IMR-90 (cell line): ENCODE data around the gene RPS6KL1. TPM values are rescaled to one million over a fixed set of nuclear protein-coding genes. Genes with fewer than 3 reads are reported as not detected.

Experiments
- ATAC-seq: fragments of 200-7000 bp; cut with Tn5 transposase; 2 replicates; pipeline ENCODE4 v1.9.1; 2020; ENCODE audit warnings: low read depth, mild to moderate bottlenecking, moderate library complexity
- BruUV-seq: library from RNA; stranded (reverse); fragments of 400-500 nt; replicated peaks from 2 replicates; lab custom pipeline; 2021; lab: Mats Ljungman, UMichigan
- CTCF ChIA-PET: fragments of 300-600 bp; formaldehyde crosslinking; extraction: SDS; loops from one replicate; lab custom pipeline; 2021; ENCODE audit warnings: antibody characterized with exemption; lab: Yijun Ruan, JAX
- POLR2A ChIA-PET: fragments of 300-600 bp; sonication (Branson Sonifier 250); formaldehyde crosslinking; loops from one replicate; lab custom pipeline; 2022; ENCODE audit warnings: antibody characterized with exemption; ENCODE audit not compliant: unreplicated experiment; lab: Charles Lee
- DNase-seq: peaks from one replicate; pipeline ENCODE4 v3.0.0; 2013
- H2AFZ ChIP-seq: replicated peaks from 2 replicates; pipeline ENCODE3; 2013; ENCODE audit warnings: low read length, mild to moderate bottlenecking; ENCODE audit not compliant: poor library complexity
- H2AK5ac ChIP-seq: 2 replicates; pipeline ENCODE4 v1.6.1; 2013; ENCODE audit warnings: low read depth, low read length, inconsistent platforms
- H2AK9ac ChIP-seq: replicated peaks from 2 replicates; pipeline ENCODE3; 2013; ENCODE audit warnings: mild to moderate bottlenecking, low read depth, low read length, moderate library complexity; ENCODE audit not compliant: poor library complexity
- H2BK120ac ChIP-seq: 2 replicates; pipeline ENCODE4 v1.6.1; 2013; ENCODE audit warnings: low read depth, low read length, inconsistent platforms
- H2BK15ac ChIP-seq: 3 replicates; pipeline ENCODE4 v1.6.1; 2013; ENCODE audit warnings: low read depth, low read length, inconsistent platforms
- H2BK20ac ChIP-seq: 2 replicates; pipeline ENCODE4 v1.6.1; 2013; ENCODE audit warnings: low read depth, mild to moderate bottlenecking, inconsistent platforms, low read length, moderate library complexity
- H2BK5ac ChIP-seq: 2 replicates; pipeline ENCODE4 v1.6.1; 2013; ENCODE audit warnings: mild to moderate bottlenecking, low read depth, low read length, inconsistent platforms; ENCODE audit not compliant: poor library complexity, severe bottlenecking
- H3K14ac ChIP-seq: replicated peaks from 2 replicates; pipeline ENCODE4 v1.6.1; 2013; ENCODE audit warnings: low read depth, low read length, inconsistent platforms
- H3K18ac ChIP-seq: 2 replicates; pipeline ENCODE4 v1.6.1; 2013; ENCODE audit warnings: low read depth, low read length, control low read depth
- H3K23ac ChIP-seq: 2 replicates; pipeline ENCODE4 v1.6.1; 2013; ENCODE audit warnings: low read depth, low read length, inconsistent platforms
- H3K27ac ChIP-seq: 2 replicates; pipeline ENCODE4 v1.5.1; 2013; ENCODE audit warnings: mild to moderate bottlenecking, control low read depth, low read length; ENCODE audit not compliant: insufficient read depth
- H3K27me3 ChIP-seq: 2 replicates; pipeline ENCODE4 v1.6.1; 2013; ENCODE audit warnings: low read length; ENCODE audit not compliant: control insufficient read depth, insufficient read depth
- H3K36me3 ChIP-seq: 2 replicates; pipeline ENCODE4 v1.6.1; 2013; ENCODE audit warnings: low read length, mixed read lengths; ENCODE audit not compliant: control insufficient read depth, insufficient read depth
- H3K4ac ChIP-seq: 2 replicates; pipeline ENCODE4 v1.6.1; 2013; ENCODE audit warnings: low read depth, low read length, inconsistent platforms
- H3K4me1 ChIP-seq: 2 replicates; pipeline ENCODE4 v1.6.1; 2013; ENCODE audit warnings: low read length, mixed read lengths; ENCODE audit not compliant: control insufficient read depth, insufficient read depth
- H3K4me2 ChIP-seq: 2 replicates; pipeline ENCODE4 v1.6.1; 2013; ENCODE audit warnings: low read depth, mild to moderate bottlenecking, control low read depth, low read length, moderate library complexity
- H3K4me3 ChIP-seq: 2 replicates; pipeline ENCODE4 v1.5.1; 2013; ENCODE audit warnings: low read depth, mild to moderate bottlenecking, control low read depth, low read length, moderate library complexity; ENCODE audit not compliant: insufficient read depth
- H3K56ac ChIP-seq: 2 replicates; pipeline ENCODE4 v1.6.1; 2013; ENCODE audit warnings: low read length, inconsistent platforms; ENCODE audit not compliant: insufficient read depth; ENCODE audit errors: extremely low read depth
- H3K79me1 ChIP-seq, 2 experiments: 2 replicates each; pipeline ENCODE4 v1.6.1; 2013; ENCODE audit warnings: low read length in 2 of 2, inconsistent platforms in 1 of 2, low read depth in 1 of 2
- H3K9ac ChIP-seq: 2 replicates; pipeline ENCODE4 v1.6.1; 2013; ENCODE audit warnings: low read depth, low read length, control low read depth
- H3K9me1 ChIP-seq: 2 replicates; pipeline ENCODE4 v1.6.1; 2013; ENCODE audit warnings: low read length, inconsistent platforms; ENCODE audit not compliant: insufficient read depth
- H3K9me3 ChIP-seq: 2 replicates; pipeline ENCODE4 v1.6.1; 2013; ENCODE audit warnings: low read length; ENCODE audit not compliant: control insufficient read depth, insufficient read depth
- H4K20me1 ChIP-seq: 2 replicates; pipeline ENCODE4 v1.6.1; 2013; ENCODE audit warnings: low read length, inconsistent platforms; ENCODE audit not compliant: insufficient read depth
- H4K5ac ChIP-seq: 2 replicates; pipeline ENCODE4 v1.6.1; 2013; ENCODE audit warnings: mild to moderate bottlenecking, low read depth, low read length, control low read depth
- H4K8ac ChIP-seq, 2 experiments: 2 replicates each; pipeline ENCODE4 v1.6.1; 2013; ENCODE audit warnings: low read depth in 2 of 2, low read length in 2 of 2, control low read depth in 1 of 2, inconsistent platforms in 1 of 2
- H4K91ac ChIP-seq: 2 replicates; pipeline ENCODE4 v1.6.1; 2013; ENCODE audit warnings: low read depth, low read length, inconsistent platforms; ENCODE audit not compliant: insufficient read depth
- CEBPB ChIP-seq: IDR thresholded peaks from 2 replicates; pipeline ENCODE4 v1.6.1; 2012; ENCODE audit warnings: low read depth, low read length, improper control_type of control experiment
- MXI1 ChIP-seq: IDR thresholded peaks from 2 replicates; pipeline ENCODE4 v1.6.1; 2012; ENCODE audit warnings: low read depth, mild to moderate bottlenecking, low read length, moderate library complexity, borderline replicate concordance
- RAD21 ChIP-seq: IDR thresholded peaks from 2 replicates; pipeline ENCODE4 v1.6.1; 2012; ENCODE audit warnings: low read length, improper control_type of control experiment
- RFX5 ChIP-seq: IDR thresholded peaks from 2 replicates; pipeline ENCODE4 v1.8.0; 2012; ENCODE audit warnings: low read depth, mild to moderate bottlenecking, low read length, moderate library complexity
- SMC3 ChIP-seq: fragments of 150-350 bp; IDR thresholded peaks from 2 replicates; pipeline ENCODE4 v1.6.1; 2016; ENCODE audit warnings: low read depth, mild to moderate bottlenecking, antibody characterized with exemption, low read length, moderate library complexity
- WGBS, 2 experiments: methylation state at CpG; one replicate each; pipeline versions ENCODE4 v1.1.5 to v1.1.7; 2013; ENCODE audit warnings: missing lambda C conversion rate in 2 of 2; ENCODE audit not compliant: insufficient read length in 1 of 2; ENCODE audit errors: extremely low coverage in 2 of 2; 5-methylcytosine and 5-hydroxymethylcytosine counted together
- dilution Hi-C: fragments of 300-500 bp; cut with HindIII; formaldehyde crosslinking; loops from one replicate; pipeline ENCODE4 v1.14.3; 2018; ENCODE audit warnings: low sequenced_read_pairs; ENCODE audit not compliant: unreplicated experiment
- in situ Hi-C: fragments of 300-500 bp; cut with MboI; formaldehyde crosslinking; loops from 3 replicates; pipeline ENCODE4 v1.14.3; 2019; ENCODE audit warnings: low sequenced_read_pairs, inconsistent platforms, mixed read lengths
- intact Hi-C: fragments of 100-400 bp; cut with micrococcal nuclease; formaldehyde crosslinking; loops from 2 replicates; pipeline ENCODE4 v1.10.0; 2022
- polyA plus RNA-seq, 3 experiments: library from polyadenylated mRNA; depleted of rRNA; stranded (reverse); fragments of >200 nt; gene quantifications; 2 replicates each; pipeline ENCODE4 v1.2.3, GENCODE V29; 2012; ENCODE audit warnings: low replicate concordance in 1 of 3
- total RNA-seq: library from RNA; depleted of rRNA; stranded (reverse); fragments of >200 nt; gene quantifications from 2 replicates; pipeline ENCODE4 v1.2.3, GENCODE V29; 2012
- TF ChIP-seq, protein P1 (sequence below): conservative IDR thresholded peaks from 2 replicates; pipeline ENCODE4 v1.5.1; 2012; ENCODE audit warnings: mild to moderate bottlenecking, low read depth, low read length, improper control_type of control experiment

Gene RPS6KL1
- total and polyA plus RNA-seq, 2 of the 4 experiments (the other 2 are of a cell fraction), result 0.72 to 1.7 TPM

DNA sequence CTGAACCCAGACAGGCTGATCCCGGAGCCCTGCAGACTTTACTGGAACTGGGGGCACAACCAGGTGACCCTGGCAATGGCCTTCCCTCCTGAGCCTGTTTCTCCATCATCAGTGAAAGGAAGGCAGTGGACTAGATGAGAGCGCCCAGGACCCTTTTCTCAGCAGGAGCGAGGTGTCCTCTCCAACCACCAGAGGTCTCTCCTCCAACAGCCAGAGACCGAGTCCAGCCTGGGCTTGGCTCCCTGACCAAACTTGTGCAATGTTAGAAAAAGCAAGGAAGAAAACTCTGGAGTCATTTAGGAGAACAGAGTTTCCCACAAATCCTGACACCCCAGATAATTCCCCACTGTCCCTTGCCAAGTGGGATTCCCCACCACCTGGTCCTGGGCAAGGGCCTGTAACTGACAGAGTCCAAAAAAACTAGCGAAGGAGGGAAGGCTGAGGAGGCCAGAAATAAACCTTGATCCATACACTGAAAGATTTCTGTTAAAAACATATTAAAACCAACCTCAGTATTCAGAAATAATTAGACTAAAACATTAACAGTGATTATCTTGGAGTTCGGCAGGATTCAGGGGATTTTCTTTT is 9.0 kb downstream of the RPS6KL1 start:
- peak; percentile 93 for ATAC-seq

More for the DNA sequence above, 9.0 kb downstream of the RPS6KL1 start:
- Histone ChIP-seq H3K27me3 (no peaks in the 10 kb centered on the region), H3K4me3 (no peak overlapping the region), H3K14ac (peak overlapping the region; percentile 81), H3K36me3 (no peaks in the 10 kb centered on the region), H2AK9ac (no peak overlapping the region), H3K4me1 (peaks cover 1% of the 10 kb centered on the region; the same call in 1 of the 2 replicates), H2BK20ac (no peak overlapping the region), H3K79me1 (no peaks in the 10 kb centered on the region), H3K9me1 (no peaks in the 10 kb centered on the region), H3K27ac (no peak overlapping the region), H2BK5ac (no peak overlapping the region), H2BK120ac (no peak overlapping the region), H4K8ac (no peak overlapping the region), H4K5ac (no peak overlapping the region), H3K4ac (0 out of 2 replicates have a peak overlapping the region, but pooled peaks have one; percentile 43), H3K18ac (no peak overlapping the region), H4K20me1 (no peaks in the 10 kb centered on the region), H3K23ac (peak overlapping the region; percentile 56; the same call in 1 of the 2 replicates), H3K9ac (no peak overlapping the region), H3K56ac (no peak overlapping the region), H2AK5ac (no peak overlapping the region), H2AFZ (peak overlapping the region; percentile 86), H3K4me2 (no peak overlapping the region), H4K91ac (no peak overlapping the region), H2BK15ac (no peak overlapping the region), H3K9me3 (no peaks in the 10 kb centered on the region)
- dilution Hi-C loops, result no loop called here
- WGBS, 2 experiments, result no CpG with 5 or more reads among the region's 6 CpGs
- BruUV-seq, result no TSS peak
- in situ Hi-C loops, result loop anchor here (5.0 to 10.0 kb wide), 2 partner anchors 163 to 391 kb away; no protein-coding TSS in a partner anchor
- TF ChIP-seq RFX5 (no peak), RAD21 (peak; percentile 89), SMC3 (peak; percentile 96), CEBPB (peak; percentile 94), MXI1 (no peak)
- TF ChIP-seq, protein P1, sequence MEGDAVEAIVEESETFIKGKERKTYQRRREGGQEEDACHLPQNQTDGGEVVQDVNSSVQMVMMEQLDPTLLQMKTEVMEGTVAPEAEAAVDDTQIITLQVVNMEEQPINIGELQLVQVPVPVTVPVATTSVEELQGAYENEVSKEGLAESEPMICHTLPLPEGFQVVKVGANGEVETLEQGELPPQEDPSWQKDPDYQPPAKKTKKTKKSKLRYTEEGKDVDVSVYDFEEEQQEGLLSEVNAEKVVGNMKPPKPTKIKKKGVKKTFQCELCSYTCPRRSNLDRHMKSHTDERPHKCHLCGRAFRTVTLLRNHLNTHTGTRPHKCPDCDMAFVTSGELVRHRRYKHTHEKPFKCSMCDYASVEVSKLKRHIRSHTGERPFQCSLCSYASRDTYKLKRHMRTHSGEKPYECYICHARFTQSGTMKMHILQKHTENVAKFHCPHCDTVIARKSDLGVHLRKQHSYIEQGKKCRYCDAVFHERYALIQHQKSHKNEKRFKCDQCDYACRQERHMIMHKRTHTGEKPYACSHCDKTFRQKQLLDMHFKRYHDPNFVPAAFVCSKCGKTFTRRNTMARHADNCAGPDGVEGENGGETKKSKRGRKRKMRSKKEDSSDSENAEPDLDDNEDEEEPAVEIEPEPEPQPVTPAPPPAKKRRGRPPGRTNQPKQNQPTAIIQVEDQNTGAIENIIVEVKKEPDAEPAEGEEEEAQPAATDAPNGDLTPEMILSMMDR, result peak; percentile 90
- peak; percentile 77 for DNase-seq
- ChIA-PET POLR2A (no interaction called here), CTCF (no interaction called here)
- intact Hi-C loops, result loop anchor here (1.0 kb wide), 3 partner anchors 32 to 389 kb away; no protein-coding TSS in a partner anchor
